Osteocyte (in vitro differentiated cells): ENCODE data around the gene ITGB3. TPM values are rescaled to one million over a fixed set of nuclear protein-coding genes. Genes with fewer than 3 reads are reported as not detected.

ENCODE experiments used
- DNase-seq: peaks from one replicate; pipeline ENCODE4 v3.0.0; 2021; ENCODE audit warnings: mixed read lengths; ENCODE audit not compliant: unreplicated experiment; ENCODE audit errors: extremely low spot score
- H3K27ac Mint-ChIP-seq: one replicate; pipeline ENCODE4 v1.8.0; 2021; ENCODE audit warnings: mild to moderate bottlenecking, mixed read lengths; ENCODE audit not compliant: unreplicated experiment
- H3K27me3 Mint-ChIP-seq: one replicate; pipeline ENCODE4 v1.8.0; 2021; ENCODE audit warnings: mixed read lengths; ENCODE audit not compliant: unreplicated experiment
- H3K36me3 Mint-ChIP-seq: one replicate; pipeline ENCODE4 v1.8.0; 2021; ENCODE audit warnings: mixed read lengths; ENCODE audit not compliant: unreplicated experiment
- H3K4me1 Mint-ChIP-seq: one replicate; pipeline ENCODE4 v1.8.0; 2021; ENCODE audit warnings: mixed read lengths; ENCODE audit not compliant: unreplicated experiment
- H3K4me3 Mint-ChIP-seq: one replicate; pipeline ENCODE4 v1.8.0; 2021; ENCODE audit warnings: mild to moderate bottlenecking, moderate library complexity, mixed read lengths; ENCODE audit not compliant: unreplicated experiment
- H3K9me3 Mint-ChIP-seq: one replicate; pipeline ENCODE4 v1.8.0; 2021; ENCODE audit warnings: mixed read lengths; ENCODE audit not compliant: unreplicated experiment
- total RNA-seq: library from RNA; stranded (reverse); gene quantifications from 2 replicates; pipeline ENCODE4 v1.2.1, GENCODE V29; 2021
- TF ChIP-seq, protein P1 (sequence below): fragments of 200-600 bp; sonication (generic); IDR thresholded peaks from 2 replicates; pipeline ENCODE4 v1.5.0; 2021; ENCODE audit warnings: antibody characterized with exemption, mild to moderate bottlenecking, moderate library complexity

Gene ITGB3
- total RNA-seq, 1 donor from 2014 or later, result 3.3 TPM

DNA sequence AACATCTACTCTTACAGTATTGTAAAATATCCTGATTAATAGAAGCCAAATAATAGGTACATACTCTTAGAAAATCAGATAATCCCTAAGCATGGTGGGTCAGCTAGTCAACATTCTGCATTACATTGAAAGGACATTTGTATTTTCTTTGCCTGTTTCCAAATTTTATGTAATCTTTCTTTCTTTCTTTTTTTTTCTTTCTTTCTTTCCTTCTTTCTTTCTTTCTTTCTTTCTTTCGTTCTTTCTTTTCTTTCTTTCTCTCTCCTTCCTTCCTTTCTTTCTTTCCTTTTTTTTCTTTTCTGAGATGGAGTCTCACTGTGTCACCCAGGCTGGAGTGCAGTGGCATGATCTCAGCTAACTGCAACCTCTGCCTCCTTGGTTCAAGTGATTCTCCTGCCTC, 18.9 kb downstream of the ITGB3 start:
- no peak overlapping the region for H3K4me3 Mint-ChIP-seq
- TF ChIP-seq, protein P1, sequence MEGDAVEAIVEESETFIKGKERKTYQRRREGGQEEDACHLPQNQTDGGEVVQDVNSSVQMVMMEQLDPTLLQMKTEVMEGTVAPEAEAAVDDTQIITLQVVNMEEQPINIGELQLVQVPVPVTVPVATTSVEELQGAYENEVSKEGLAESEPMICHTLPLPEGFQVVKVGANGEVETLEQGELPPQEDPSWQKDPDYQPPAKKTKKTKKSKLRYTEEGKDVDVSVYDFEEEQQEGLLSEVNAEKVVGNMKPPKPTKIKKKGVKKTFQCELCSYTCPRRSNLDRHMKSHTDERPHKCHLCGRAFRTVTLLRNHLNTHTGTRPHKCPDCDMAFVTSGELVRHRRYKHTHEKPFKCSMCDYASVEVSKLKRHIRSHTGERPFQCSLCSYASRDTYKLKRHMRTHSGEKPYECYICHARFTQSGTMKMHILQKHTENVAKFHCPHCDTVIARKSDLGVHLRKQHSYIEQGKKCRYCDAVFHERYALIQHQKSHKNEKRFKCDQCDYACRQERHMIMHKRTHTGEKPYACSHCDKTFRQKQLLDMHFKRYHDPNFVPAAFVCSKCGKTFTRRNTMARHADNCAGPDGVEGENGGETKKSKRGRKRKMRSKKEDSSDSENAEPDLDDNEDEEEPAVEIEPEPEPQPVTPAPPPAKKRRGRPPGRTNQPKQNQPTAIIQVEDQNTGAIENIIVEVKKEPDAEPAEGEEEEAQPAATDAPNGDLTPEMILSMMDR, result no peak

DNA sequence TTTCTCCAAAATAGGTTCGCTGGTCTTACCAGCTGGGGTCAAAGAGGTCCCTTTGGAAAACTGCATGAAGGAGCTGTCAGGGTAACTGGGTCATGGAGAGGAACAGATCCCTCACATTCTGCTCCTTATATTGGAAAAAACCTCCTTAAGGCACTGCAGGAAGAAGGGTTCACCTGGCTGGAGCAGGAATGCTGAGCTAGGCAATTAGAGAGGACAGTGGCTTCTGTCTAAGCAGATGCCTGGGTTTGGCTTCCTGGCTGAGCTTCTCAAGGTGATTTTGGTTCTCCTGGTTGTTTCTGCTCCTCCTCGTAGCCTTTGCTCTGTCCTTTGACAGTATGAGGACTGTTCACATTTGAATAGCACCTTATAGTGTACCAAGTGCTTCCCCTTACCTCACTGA, 19.6 kb downstream of the ITGB3 start:
- Mint-ChIP-seq H3K27me3 (no peaks in the 10 kb centered on the region), H3K4me1 (peaks cover 31% of the 10 kb centered on the region), H3K4me3 (no peak overlapping the region), H3K27ac (no peak overlapping the region), H3K36me3 (no peaks in the 10 kb centered on the region), H3K9me3 (no peaks in the 10 kb centered on the region)
- TF ChIP-seq, protein P1, result no peak
- no peak for DNase-seq

More for the DNA sequence above, 18.9 kb downstream of the ITGB3 start:
- H3K27ac Mint-ChIP-seq, result no peak overlapping the region
- DNase-seq, result no peak
- no peaks in the 10 kb centered on the region for H3K27me3 Mint-ChIP-seq
- peaks cover 38% of the 10 kb centered on the region for H3K4me1 Mint-ChIP-seq
- no peaks in the 10 kb centered on the region for H3K9me3 Mint-ChIP-seq
- no peaks in the 10 kb centered on the region for H3K36me3 Mint-ChIP-seq

DNA sequence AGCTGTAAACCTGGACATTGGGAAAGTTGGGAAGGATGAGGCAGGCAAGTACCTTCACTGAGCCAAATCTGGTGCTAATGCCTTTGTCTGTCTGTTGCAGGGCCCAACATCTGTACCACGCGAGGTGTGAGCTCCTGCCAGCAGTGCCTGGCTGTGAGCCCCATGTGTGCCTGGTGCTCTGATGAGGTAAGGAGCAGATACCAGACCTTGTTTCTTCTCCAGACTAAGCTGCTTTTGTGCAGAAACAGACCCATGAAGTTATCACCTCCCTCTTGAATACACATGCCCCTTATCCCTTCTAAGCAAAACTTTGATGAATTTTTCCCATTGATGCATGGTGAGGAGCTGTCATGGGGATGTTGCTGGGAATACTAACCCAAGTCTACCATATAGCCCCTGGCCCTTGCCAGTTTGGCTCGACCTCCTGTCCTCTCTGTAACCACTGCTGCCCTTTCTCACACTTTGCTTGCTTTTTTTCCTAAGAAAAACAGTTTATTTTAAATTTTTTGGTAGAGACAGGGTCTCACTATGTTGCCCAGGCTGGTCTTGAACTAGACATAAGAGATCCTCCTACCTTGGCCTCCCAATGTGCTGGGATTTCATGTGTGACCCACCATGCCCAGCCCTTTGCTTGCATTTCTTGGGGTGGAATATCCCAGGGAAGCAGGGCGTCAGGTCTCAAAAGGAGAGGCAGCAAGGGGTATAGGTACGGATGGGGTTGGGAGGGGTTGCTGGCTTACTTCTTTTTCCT, 20.9 kb downstream of the ITGB3 start:
- Mint-ChIP-seq H3K27me3 (no peaks in the 10 kb centered on the region), H3K27ac (peak overlapping the region; percentile 96), H3K4me1 (peaks cover 37% of the 10 kb centered on the region), H3K4me3 (no peak overlapping the region), H3K36me3 (no peaks in the 10 kb centered on the region), H3K9me3 (no peaks in the 10 kb centered on the region)
- no peak for DNase-seq
- TF ChIP-seq, protein P1, result no peak

DNA sequence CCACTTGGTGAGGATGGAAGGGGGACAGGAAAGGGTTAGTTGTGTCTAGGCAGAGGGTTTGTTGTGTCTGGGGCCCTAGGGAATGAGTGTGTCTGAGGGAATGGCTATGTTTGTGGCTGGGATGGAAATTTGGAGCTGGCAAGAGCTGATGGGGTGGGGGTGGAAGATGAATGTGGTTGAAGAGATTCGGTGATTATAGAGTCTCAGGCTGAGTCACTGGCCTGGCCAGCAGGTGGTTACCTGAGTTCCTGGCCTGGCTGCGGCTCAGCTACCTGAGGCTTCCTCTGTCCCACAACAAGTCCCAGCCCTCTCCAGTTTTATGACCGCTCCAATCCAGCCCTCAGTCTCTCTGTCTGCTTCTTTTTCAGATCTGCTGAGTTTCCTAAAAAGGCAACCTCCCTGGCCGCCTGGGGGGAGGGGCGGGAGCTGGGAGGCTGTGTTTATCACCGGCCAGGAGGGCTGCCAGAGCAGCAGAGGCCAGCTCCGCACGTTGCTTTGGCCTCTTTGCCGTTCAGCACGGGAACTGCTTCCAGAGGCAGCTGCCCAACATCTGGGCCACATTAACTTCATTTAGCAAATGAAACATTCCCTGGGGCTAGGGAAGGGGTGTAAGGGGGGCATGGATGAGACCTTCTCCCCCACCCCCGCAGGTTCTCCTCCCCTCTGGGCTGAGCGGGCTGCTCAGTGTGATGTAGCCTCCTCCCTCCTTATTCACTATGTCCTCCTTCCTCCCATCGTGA, 21.8 kb downstream of the ITGB3 start:
- Mint-ChIP-seq H3K36me3 (no peaks in the 10 kb centered on the region), H3K9me3 (no peaks in the 10 kb centered on the region), H3K27ac (peak overlapping the region; percentile 96), H3K4me1 (peaks cover 47% of the 10 kb centered on the region), H3K27me3 (no peaks in the 10 kb centered on the region), H3K4me3 (peak overlapping the region; percentile 46)
- TF ChIP-seq, protein P1, result no peak
- peak; percentile 88 for DNase-seq

DNA sequence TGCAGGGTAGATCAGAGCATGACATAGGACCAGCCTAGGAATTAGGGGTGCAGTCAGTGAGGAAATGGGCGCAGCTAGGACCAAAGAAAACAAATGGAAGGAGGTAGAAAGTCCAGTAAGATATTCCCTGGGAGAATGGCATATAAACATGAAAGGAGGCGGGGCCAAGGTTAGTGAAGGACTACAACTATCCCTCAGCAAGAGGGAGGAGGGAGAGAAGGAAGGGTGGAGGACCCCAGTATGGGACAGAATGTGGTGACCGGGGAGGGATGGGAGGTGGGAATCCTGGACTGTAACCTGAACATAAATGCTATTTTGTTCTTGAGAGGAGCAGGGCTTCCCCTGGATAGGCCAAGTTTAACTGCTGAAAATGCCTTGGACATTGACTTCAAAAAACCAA, 22.8 kb downstream of the ITGB3 start:
- H3K27ac Mint-ChIP-seq, result peak overlapping the region; percentile 96
- peaks cover 52% of the 10 kb centered on the region for H3K4me1 Mint-ChIP-seq
- H3K36me3 Mint-ChIP-seq, result no peaks in the 10 kb centered on the region
- no peak for DNase-seq
- H3K9me3 Mint-ChIP-seq, result no peaks in the 10 kb centered on the region
- no peak overlapping the region for H3K4me3 Mint-ChIP-seq
- H3K27me3 Mint-ChIP-seq, result no peaks in the 10 kb centered on the region
- TF ChIP-seq, protein P1, result no peak
